Bronchial epithelial cell (primary cell): Measurements from ENCODE around the gene EME2. TPM values are rescaled to one million over a fixed set of nuclear protein-coding genes. Genes with fewer than 3 reads are reported as not detected.

Experiments
- DNase-seq: peaks from one replicate; pipeline ENCODE4 v3.0.0-alpha.2; 2010; ENCODE audit warnings: low read depth
- FAIRE-seq: peaks from 2 replicates; lab custom pipeline; 2011; peaks lifted over from hg19 to GRCh38; lab: Jason Lieb, UNC
- H3K27me3 ChIP-seq: 2 replicates; pipeline ENCODE4 v1.5.1; 2011; ENCODE audit warnings: low read length; ENCODE audit not compliant: control insufficient read depth, insufficient read depth
- H3K36me3 ChIP-seq: 2 replicates; pipeline ENCODE4 v1.5.1; 2011; ENCODE audit warnings: low read length; ENCODE audit not compliant: control insufficient read depth, insufficient read depth
- H3K4me3 ChIP-seq: 2 replicates; pipeline ENCODE4 v1.5.1; 2011; ENCODE audit warnings: mild to moderate bottlenecking, low read depth, low read length, control low read depth
- CTCF ChIP-seq: IDR thresholded peaks from 2 replicates; pipeline ENCODE4 v1.5.1; 2011; ENCODE audit warnings: mild to moderate bottlenecking, moderate library complexity, low read length, control low read depth, inconsistent platforms; ENCODE audit not compliant: insufficient read depth, severe bottlenecking
- total RNA-seq: library from RNA; depleted of rRNA; stranded (reverse); fragments of >200 nt; gene quantifications from 2 replicates; pipeline ENCODE4 v1.2.1, GENCODE V29; 2014

The EME2 gene
- total RNA-seq, 1 donor from 2014 or later, result 5.8 TPM

- no peak for DNase-seq
- no peaks in the 10 kb centered on the region for H3K36me3 ChIP-seq
- no peaks in the 10 kb centered on the region for H3K27me3 ChIP-seq
- no peak overlapping the region for H3K4me3 ChIP-seq
- TF ChIP-seq CTCF, result no peak
- no peak for FAIRE-seq
Observed at GRCh38 chr16:1800701-1801100, 28.1 kb downstream of the EME2 start.

- H3K36me3 ChIP-seq, result peaks cover 10% of the 10 kb centered on the region
- no peak overlapping the region for H3K4me3 ChIP-seq
- FAIRE-seq, result no peak
- H3K27me3 ChIP-seq, result no peaks in the 10 kb centered on the region
- no peak for TF ChIP-seq CTCF
- DNase-seq, result no peak
Observed at GRCh38 chr16:1807626-1808025, 35.0 kb downstream of the EME2 start.

GRCh38 chr16:1808691-1809090 lies 36.1 kb downstream of the EME2 start:
- FAIRE-seq (no peak), DNase-seq (no peak)
- TF ChIP-seq CTCF, result no peak
- Histone ChIP-seq H3K4me3 (no peak overlapping the region), H3K27me3 (no peaks in the 10 kb centered on the region), H3K36me3 (peaks cover 10% of the 10 kb centered on the region)

GRCh38 chr16:1809281-1809801 lies 36.7 kb downstream of the EME2 start:
- DNase-seq (no peak), FAIRE-seq (no peak)
- Histone ChIP-seq H3K4me3 (no peak overlapping the region), H3K36me3 (peaks cover 10% of the 10 kb centered on the region), H3K27me3 (no peaks in the 10 kb centered on the region)
- TF ChIP-seq CTCF, result no peak

GRCh38 chr16:1810106-1810505 lies 37.5 kb downstream of the EME2 start:
- H3K4me3 ChIP-seq, result no peak overlapping the region
- H3K36me3 ChIP-seq, result peaks cover 10% of the 10 kb centered on the region
- TF ChIP-seq CTCF, result no peak
- H3K27me3 ChIP-seq, result no peaks in the 10 kb centered on the region
- no peak for FAIRE-seq
- DNase-seq, result no peak

- Histone ChIP-seq H3K36me3 (peaks cover 10% of the 10 kb centered on the region), H3K27me3 (no peaks in the 10 kb centered on the region), H3K4me3 (no peak overlapping the region)
- DNase-seq (no peak), FAIRE-seq (no peak)
- TF ChIP-seq CTCF, result no peak
Observed at GRCh38 chr16:1810536-1810935, 37.9 kb downstream of the EME2 start.
